Lung (tissue), 12 donors: Measurements from ENCODE around the gene PDLIM3. TPM values are rescaled to one million over a fixed set of nuclear protein-coding genes. Genes with fewer than 3 reads are reported as not detected.

Experiments
- ATAC-seq: fragments of 200-7000 bp; cut with Tn5 transposase; one replicate; pipeline ENCODE4 v1.9.1; 2020; ENCODE audit warnings: moderate number of reproducible peaks; ENCODE audit not compliant: insufficient read depth, low FRiP score
- DNase-seq, 3 donors: peaks; one replicate each; pipeline ENCODE4 v3.0.0-alpha.2; 2013 to 2017
- H3K27ac ChIP-seq, 2 donors: one replicate each; pipeline ENCODE4 v1.5.1; 2013; ENCODE audit warnings: mild to moderate bottlenecking in 2 of 2, moderate library complexity in 2 of 2, control low read depth in 1 of 2, inconsistent platforms in 1 of 2, low read depth in 1 of 2, low read length in 1 of 2
- H3K27me3 ChIP-seq, 3 donors: one replicate each; pipeline ENCODE4 v1.5.1; 2013; ENCODE audit warnings: low read length in 2 of 3; ENCODE audit not compliant: control insufficient read depth in 3 of 3, insufficient read depth in 3 of 3
- H3K36me3 ChIP-seq, 4 donors: one replicate each; pipeline ENCODE4 v1.5.1; 2013; ENCODE audit warnings: low read length in 4 of 4, mild to moderate bottlenecking in 1 of 4, moderate library complexity in 1 of 4; ENCODE audit not compliant: control insufficient read depth in 4 of 4, insufficient read depth in 4 of 4
- H3K4me1 ChIP-seq, 5 donors: one replicate each; pipeline ENCODE4 v1.5.1; 2013; ENCODE audit warnings: low read length in 5 of 5, mild to moderate bottlenecking in 2 of 5, moderate library complexity in 1 of 5; ENCODE audit not compliant: control insufficient read depth in 5 of 5, insufficient read depth in 5 of 5
- H3K4me3 ChIP-seq: one replicate; pipeline ENCODE4 v1.5.1; 2013; ENCODE audit warnings: mild to moderate bottlenecking, control low read depth, moderate library complexity
- H3K9ac ChIP-seq, 2 donors: one replicate each; pipeline ENCODE4 v1.5.1; 2013; ENCODE audit warnings: low read length in 2 of 2, control low read depth in 1 of 2; ENCODE audit not compliant: insufficient read depth in 1 of 2
- H3K9me3 ChIP-seq, 4 donors: one replicate each; pipeline ENCODE4 v1.5.1; 2013; ENCODE audit warnings: low read length in 3 of 4, mild to moderate bottlenecking in 1 of 4, moderate library complexity in 1 of 4; ENCODE audit not compliant: control insufficient read depth in 4 of 4, insufficient read depth in 3 of 4
- whole genome bisulfite sequencing, 2 donors: extraction: QIAGEN DNeasy Blood & Tissue Kit; methylation state at CpG; one replicate each; pipeline ENCODE4 v1.1.7; 2013; 5-methylcytosine and 5-hydroxymethylcytosine counted together
- polyA plus RNA-seq, 2 donors: library from polyadenylated mRNA; stranded (reverse); fragments of 200-250 nt; gene quantifications; one replicate each; pipeline ENCODE4 v1.2.1, GENCODE V29; 2013
- total RNA-seq, 2 donors: library from RNA; depleted of rRNA in 1 of 2; stranded (reverse); fragments of >200 nt in 1 of 2; gene quantifications; one replicate each; pipeline ENCODE4 v1.2.1, GENCODE V29; 2014 to 2021
- TF ChIP-seq, protein P1 (sequence below): IDR thresholded peaks from 2 replicates; pipeline ENCODE4 v1.5.1; 2012; ENCODE audit warnings: mild to moderate bottlenecking; ENCODE audit errors: control extremely low read depth, extremely low read depth
- donor health status: control.
- donor health status: control.
- donor health status: Bipolar disorder and iron deficiency.
- donor health status: healthy.
- donor health status: DM: yes; HTN: yes; CAD: no.

The PDLIM3 gene
- total and polyA plus RNA-seq, 4 donors, result 21.5 to 58.1 (median 33.9) TPM

DNA sequence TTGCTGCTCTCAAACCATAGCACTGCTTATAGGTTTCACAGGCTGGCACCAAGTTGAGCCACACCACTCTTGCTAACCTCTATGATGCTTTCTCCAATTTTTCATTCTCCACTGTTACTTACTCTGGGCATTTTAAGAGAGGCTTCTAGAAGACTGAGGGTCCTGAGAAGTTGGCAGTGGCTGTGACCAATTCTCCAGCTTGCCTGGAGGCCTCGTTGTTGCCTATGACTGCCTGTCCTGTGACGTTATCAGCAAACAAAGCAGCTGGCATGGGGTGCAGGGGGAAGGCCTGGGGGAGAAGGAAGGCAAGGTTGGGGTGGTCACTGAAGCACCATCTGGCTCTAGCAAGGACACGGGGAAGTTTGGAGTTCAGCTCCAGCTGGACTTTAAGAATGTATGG lies 30.4 kb upstream of the PDLIM3 start:
- Histone ChIP-seq H3K27ac (peak overlapping the region; percentile 0 to 34), H3K4me1 (peaks cover 4 to 33% (median 10%) of the 10 kb centered on the region in 5 donors), H3K9me3 (peaks cover 0 to 1% (median 0%) of the 10 kb centered on the region in 4 donors), H3K9ac (no peak overlapping the region), H3K27me3 (no peaks in the 10 kb centered on the region), H3K36me3 (no peaks in the 10 kb centered on the region), H3K4me3 (no peak overlapping the region)
- TF ChIP-seq, protein P1, sequence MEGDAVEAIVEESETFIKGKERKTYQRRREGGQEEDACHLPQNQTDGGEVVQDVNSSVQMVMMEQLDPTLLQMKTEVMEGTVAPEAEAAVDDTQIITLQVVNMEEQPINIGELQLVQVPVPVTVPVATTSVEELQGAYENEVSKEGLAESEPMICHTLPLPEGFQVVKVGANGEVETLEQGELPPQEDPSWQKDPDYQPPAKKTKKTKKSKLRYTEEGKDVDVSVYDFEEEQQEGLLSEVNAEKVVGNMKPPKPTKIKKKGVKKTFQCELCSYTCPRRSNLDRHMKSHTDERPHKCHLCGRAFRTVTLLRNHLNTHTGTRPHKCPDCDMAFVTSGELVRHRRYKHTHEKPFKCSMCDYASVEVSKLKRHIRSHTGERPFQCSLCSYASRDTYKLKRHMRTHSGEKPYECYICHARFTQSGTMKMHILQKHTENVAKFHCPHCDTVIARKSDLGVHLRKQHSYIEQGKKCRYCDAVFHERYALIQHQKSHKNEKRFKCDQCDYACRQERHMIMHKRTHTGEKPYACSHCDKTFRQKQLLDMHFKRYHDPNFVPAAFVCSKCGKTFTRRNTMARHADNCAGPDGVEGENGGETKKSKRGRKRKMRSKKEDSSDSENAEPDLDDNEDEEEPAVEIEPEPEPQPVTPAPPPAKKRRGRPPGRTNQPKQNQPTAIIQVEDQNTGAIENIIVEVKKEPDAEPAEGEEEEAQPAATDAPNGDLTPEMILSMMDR, result no peak
- DNase-seq (peak in 1 of 3 donors; percentile 36), ATAC-seq (no peak)
- WGBS, 2 donors, result 81 to 87% methylated on average over 3 of the region's 3 CpGs

DNA sequence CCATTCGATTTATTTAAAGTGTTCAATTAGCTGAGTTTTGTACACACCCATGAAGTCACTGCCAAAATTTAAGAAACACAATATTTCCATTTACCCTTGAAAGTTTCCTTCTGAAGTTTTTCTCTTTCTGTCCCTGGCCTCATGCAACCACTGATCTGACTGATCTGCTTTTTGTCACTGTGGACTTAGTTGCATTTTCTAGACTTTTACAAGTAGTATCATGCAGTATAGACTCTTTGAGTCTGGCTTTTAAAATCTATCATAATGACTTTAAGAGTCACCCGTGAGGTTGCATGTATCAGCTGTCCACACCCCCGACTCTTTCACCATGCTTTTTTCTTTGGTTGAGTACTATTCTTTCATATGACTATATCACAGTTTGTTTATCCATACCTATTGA lies 29.0 kb upstream of the PDLIM3 start:
- ATAC-seq (no peak), DNase-seq (no peak)
- Histone ChIP-seq H3K9me3 (peaks cover 0 to 1% (median 0%) of the 10 kb centered on the region in 4 donors), H3K27me3 (no peaks in the 10 kb centered on the region), H3K9ac (no peak overlapping the region), H3K4me3 (no peak overlapping the region), H3K27ac (no peak overlapping the region), H3K36me3 (no peaks in the 10 kb centered on the region), H3K4me1 (peaks cover 4 to 33% (median 10%) of the 10 kb centered on the region in 5 donors)
- TF ChIP-seq, protein P1, result no peak
- WGBS, 2 donors, result 86 to 91% methylated on average over 3 of the region's 3 CpGs

DNA sequence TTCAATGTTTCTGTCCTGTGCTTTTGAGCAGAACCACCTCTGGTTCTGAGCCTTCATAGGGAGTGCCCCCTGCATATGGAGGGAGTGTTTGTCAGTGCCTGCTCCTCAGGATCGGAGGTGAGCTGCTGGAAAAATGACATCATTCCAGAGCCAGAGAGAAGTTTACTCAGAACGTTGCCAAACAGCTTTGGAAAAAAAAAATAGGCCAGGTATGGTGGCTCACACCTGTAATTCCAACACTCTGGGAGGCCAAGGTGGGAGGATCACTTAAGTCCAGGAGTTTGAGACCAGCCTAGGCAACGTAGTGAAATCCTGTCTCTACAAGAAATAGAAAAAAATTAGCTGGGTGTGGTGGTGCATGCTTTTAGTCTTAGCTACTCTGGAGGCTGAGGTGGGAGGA lies 27.2 kb upstream of the PDLIM3 start:
- Histone ChIP-seq H3K4me1 (peaks cover 0 to 22% (median 4%) of the 10 kb centered on the region in 5 donors), H3K27me3 (no peaks in the 10 kb centered on the region), H3K27ac (no peak overlapping the region), H3K4me3 (no peak overlapping the region), H3K36me3 (no peaks in the 10 kb centered on the region), H3K9me3 (peaks cover 0 to 1% (median 0%) of the 10 kb centered on the region in 4 donors), H3K9ac (no peak overlapping the region)
- TF ChIP-seq, protein P1, result no peak
- WGBS, 2 donors, result 79 to 84% methylated on average over 3 of the region's 3 CpGs
- no peak for ATAC-seq
- no peak for DNase-seq

DNA sequence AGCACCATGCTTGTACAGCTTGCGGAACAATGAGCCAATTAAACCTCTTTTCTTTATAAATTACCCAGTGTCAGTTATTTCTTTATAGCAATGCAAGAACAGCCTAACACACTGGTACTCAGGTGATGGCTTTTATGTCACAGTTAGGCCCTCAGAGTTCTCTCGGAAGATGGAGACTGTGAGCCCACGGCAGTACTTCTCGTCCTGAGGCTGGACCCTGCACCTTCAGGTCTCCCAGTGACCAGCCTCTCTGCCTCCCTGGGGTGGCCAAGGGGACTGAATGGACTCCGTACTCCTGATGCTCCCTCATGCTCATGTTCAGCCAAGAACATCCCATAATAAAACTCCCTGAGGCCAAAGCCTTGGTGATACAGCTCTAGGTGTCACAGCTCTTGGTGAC lies 25.0 kb upstream of the PDLIM3 start:
- no peak overlapping the region for H3K9ac ChIP-seq
- peaks cover 0 to under 1% (median 0%) of the 10 kb centered on the region in 5 donors for H3K4me1 ChIP-seq
- peaks cover 0 to 1% (median 0%) of the 10 kb centered on the region in 4 donors for H3K9me3 ChIP-seq
- DNase-seq (no peak), ATAC-seq (no peak)
- H3K27me3 ChIP-seq, result no peaks in the 10 kb centered on the region
- WGBS, 2 donors, result 96 to 97% methylated on average over 5 of the region's 5 CpGs
- TF ChIP-seq, protein P1, result no peak
- no peaks in the 10 kb centered on the region for H3K36me3 ChIP-seq
- no peak overlapping the region for H3K4me3 ChIP-seq
- H3K27ac ChIP-seq, result no peak overlapping the region
